ENCODE data around the gene JSRP1. TPM values are rescaled to one million over a fixed set of nuclear protein-coding genes. Genes with fewer than 3 reads are reported as not detected.

JSRP1 gene
- total RNA-seq, 1 donor from 2014 or later: not detected

DNA sequence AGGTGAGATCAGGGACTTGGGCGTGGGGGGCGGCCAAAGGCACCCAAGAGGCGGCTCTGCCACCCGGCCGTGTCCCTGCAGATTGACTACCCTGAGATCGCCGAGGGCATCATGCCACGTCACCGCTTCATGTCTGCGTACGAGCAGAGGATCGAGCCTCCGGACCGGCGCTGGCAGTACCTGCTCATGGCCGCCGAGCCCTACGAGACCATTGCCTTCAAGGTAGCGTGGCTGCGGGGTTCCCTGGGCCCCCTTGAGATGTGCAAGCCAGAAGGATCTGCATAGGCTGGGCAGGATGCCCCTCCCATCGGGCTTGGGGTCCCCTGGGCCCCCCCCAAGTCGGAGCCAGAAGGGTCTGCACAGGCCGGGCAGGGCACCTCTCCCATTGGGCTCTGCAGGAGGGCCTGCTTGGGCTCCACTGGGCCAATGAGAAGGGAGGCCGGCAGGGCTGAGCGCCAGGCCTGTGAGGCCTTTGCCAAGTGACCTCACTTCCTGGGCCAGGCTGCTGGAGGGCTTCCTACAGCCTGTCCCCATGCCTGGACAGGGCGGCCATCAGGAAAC, 9.3 kb downstream of the JSRP1 start:
- DNase-seq (ENCODE audit: low read depth in 2 of 2): peak; percentile 54 to 64

DNA sequence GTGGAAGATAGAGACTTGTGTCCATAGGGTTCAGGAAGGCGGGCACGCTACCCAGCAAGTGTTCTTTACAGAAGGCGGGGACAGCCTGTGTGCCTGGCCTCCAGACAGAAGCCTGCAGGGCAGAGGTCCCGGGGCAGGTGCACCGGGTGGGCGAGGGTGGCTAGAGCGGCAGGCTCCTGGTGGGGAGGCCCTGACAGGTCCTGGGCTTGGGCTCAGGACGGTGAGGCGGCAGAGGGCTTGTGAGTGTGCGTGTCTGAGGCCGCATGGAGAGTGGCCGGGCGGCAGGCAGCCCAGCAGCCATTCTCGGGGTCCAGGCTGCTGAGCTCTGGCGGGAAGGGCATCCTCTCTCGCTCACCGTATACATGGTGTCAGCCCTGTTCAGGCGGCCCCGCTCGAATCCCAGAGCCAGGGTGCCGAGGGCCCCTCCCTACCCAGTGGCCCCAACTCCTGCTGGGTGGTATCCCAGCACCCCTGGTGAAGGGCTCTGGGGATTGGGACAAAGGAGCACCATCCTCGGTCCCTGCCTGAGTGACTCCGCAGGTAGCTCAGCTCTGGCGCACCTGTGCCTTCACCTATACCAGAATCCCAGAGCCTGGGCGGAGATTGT, 10.1 kb downstream of the JSRP1 start:
- no peak for DNase-seq (ENCODE audit: low read depth in 2 of 2)

DNA sequence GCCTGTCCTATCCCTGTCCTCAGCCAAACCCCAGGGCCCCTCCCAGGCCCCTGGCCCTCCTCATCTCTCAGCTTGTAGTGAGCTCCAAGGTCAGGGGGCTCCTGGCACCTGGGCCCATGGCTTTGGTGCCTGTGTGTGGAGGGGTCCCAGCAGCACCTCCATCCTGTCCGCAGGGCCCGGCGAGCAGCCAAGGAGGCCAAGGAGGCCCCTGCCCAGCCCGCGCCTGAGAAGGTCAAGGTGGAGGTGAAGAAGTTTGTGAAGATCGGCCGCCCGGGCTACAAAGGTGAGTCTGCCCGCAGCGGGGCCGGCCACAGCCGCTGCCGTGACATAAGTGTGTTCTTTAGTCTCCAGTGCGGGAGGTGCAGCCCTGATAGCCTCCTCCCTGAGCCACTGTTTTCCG, 10.9 kb downstream of the JSRP1 start:
- DNase-seq (ENCODE audit: low read depth in 2 of 2): no peak

DNA sequence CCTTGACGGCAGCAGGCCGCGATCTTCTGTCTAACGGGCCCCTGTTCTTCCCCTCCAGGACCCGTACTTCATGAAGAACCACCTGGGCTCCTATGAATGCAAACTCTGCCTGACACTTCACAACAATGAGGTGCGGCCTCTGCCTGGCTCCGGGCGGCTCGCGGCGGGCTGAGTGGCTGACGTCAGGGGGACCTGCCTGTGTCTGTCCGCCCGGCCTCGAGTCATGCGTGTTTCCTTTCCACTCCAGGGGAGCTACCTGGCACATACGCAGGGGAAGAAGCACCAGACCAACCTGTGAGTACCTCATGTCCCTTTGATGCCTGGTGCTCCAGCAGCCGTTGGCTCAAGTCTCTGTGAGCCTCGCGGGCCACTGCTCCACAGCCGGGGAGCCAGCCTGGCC, 11.7 kb downstream of the JSRP1 start:
- no peak for DNase-seq (ENCODE audit: low read depth in 2 of 2)

DNA sequence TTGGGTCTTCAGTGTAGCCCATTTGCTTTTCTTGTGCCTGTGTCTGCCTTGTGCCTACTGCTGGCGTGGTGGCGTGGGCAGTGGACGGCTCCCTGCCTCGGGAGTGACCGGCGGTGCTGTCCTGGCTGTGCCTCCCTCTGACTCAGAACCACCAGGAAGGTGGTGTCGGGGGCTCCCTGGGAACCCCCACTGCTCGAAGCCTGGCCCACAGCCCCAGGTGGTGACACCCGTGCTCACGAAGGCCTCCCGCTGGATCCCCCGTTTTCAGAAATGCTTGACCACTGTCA, 12.1 kb downstream of the JSRP1 start:
- no peak for DNase-seq (ENCODE audit: low read depth in 2 of 2)

DNA sequence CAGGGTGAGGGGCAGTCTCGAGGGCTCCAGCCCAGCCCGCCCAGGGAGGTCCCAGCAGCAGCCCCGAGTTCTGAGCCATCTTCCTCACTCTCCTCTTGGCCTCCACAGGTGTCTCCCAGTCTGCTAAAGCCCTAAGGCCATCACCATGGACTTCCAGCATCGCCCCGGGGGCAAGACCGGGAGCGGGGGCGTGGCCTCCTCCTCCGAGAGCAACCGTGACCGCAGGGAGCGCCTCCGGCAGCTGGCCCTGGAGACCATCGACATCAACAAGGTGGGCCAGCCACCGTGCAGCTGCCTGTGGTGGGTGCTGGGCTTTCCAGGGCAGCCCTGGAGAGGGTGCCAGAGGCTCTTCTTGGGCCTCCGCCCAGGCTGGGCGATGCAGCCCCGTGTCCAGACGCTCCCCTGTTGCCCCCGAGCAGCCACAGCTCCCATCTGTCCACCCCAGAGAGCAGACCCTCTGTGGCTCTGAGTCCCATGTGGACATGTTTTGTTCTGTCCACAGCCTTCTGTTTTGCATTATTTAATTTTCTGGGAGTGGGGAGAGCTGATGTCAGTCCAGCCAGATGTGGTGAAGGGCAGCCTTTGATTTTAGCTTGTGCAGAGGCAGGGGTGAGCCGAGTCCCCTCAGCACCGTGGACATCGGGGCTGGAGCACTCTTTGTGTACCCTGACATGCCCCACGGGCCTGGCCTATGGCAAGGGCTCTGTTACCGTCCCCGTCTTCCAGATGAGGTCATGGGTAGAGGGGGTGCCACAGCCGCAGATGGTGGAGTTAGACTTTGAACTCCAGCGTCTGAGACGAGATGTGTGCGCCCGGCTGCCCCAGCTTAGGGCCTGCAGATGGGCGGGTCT, 12.7 kb downstream of the JSRP1 start:
- DNase-seq (ENCODE audit: low read depth in 2 of 2): no peak

DNA sequence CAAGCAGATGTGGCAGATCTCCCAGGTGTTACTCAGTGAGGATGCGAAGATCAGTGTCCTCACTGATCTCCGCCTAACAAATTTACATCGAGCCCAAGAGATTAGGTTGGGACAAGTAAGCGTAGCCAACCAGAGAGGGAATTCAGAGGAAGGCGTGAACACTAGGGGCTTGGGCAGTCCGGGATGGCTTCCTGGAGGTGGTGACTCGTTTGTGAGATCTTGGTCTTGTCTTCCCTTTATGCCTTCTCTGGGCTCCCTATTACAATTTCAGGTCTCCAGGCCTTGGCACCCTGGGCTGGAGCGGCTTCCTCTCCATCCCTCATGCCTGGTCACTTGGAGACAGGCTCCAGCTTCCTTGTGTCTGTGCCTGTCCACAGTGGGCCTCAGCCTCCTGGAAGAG, 13.4 kb downstream of the JSRP1 start:
- DNase-seq (ENCODE audit: low read depth in 2 of 2): no peak

DNA sequence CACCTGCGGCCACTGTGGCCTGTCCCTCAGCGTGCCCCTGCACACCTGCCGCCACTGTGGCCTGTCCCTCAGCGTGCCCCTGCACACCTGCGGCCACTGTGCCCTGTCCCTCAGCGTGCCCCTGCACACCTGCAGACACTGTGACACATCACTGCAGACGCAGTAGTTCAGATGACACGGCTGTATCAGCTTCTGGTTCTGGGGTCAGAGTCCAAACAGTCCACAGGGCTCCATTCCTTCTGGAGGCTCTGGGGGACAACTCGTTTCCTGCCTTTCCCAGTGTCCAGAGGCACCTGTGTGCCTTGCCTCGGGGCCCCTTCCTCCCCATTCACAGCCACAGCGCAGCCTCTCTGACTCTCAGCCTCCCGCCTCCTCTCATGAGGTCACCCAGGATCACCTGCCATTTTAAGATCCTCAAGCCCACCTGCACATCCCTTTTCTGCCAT, 14.1 kb downstream of the JSRP1 start:
- DNase-seq (ENCODE audit: low read depth in 2 of 2): no peak

DNA sequence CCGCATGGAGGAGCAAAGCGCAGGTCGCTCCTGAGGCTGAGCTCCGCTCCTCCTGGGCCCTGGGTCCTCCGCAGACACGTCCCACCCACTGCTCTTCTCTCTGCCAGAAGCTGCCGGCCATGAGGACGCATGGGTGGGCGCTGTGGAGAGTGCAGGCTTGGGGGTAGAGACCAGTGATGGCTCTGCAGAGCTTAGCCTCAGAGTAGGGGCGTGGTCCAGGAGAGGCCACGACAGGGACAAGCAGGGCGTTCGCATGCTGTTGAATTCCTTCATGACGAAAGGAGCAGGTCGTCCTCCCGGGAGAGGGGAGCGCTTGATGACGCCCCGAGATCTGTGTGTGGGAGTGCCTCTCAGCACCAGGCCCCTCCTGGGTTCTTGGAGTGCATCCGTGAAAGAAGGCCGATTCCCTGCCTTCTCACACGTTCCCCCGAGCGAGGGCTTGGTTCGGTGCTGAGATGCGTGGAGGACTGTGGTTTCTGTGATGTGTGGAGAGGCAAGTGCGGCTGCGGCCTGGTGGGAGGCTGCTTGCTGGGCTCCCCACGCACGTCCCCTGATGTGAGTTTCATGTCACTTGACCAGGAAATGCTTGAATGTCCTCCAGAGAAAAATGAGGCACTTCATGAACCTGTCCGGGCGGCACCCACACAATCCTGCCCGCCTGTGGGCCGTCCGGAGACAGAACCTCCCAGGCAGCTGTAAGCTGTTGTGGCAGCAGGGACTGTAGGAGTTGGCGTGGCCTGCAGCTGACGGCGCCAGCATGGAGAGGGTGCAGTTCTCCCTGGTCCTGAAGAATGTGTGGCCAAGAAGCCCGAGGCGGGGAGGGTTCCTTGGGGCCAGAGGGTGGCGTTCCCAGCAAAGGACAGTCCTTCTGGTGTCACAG, 15.1 kb downstream of the JSRP1 start:
- DNase-seq (ENCODE audit: low read depth in 2 of 2): no peak

DNA sequence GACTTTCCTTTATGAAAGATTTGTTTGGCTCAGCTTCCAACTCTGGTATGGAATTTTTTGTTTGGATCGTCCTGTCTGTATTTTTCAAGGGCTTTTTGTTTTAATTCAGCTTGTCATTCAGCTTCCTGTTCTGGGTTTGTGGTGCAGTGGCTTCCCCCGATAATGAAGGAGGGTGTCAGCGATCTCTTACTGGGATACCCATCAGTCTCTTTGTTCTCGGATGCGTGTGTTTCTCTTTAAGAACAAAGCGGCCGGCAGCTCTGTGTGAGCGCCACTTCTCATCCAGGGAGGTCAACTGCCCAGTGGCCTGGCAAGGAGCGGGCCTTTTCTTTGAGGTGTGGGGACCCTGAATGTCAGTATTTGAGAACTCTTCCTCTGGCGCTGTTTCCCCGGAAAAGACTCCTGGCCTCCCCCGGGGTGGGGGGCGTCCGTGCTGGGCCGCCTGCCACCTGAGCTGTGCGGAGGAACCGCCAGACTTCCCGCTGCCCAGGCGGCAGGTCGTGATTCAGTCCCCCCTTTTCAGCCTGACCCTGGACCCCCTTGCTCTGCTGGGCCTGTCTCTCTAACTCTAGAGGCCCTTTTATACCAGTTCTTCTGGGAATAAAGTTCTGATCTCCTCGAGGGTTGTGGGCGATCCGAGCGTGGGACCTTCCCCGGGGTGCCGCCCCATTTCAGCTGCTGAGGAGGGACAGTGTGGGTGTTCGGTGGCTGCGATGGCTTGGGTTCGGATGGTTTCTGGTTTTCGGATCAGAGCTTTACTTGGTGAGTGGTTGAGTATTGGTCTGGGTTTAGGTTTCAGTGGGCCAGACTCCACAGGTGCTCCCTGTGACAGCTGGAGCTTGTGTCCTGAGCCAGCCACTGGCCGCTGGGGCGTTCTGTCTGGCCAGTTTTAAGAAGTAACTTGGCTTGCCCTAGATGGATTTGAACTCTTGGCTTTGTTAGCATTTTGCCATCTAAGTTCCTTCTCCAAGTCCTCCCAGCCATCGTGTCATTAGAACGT, 16.1 kb downstream of the JSRP1 start:
- peak; percentile 89 to 96 for DNase-seq (ENCODE audit: low read depth in 2 of 2)

DNA sequence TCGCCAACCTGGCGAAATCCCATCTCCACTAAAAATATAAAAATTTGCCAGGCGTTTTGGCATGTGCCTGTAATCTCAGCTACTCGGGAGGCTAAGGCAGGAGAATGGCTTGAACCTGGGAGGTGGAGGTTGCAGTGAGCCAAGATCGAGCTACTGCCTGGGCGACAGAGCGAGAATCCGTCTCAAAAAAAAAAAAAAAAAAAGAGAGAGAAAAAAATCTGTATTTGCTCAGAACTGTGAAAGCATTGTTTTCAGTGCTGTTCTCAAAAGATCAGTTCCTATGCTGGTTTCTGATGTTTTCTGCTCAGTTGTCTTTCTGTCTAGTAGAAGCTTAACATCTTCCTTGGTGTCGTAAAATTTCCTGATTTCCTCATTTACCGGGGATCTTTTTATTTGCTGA, 17.0 kb downstream of the JSRP1 start:
- no peak for DNase-seq (ENCODE audit: low read depth in 2 of 2)

DNA sequence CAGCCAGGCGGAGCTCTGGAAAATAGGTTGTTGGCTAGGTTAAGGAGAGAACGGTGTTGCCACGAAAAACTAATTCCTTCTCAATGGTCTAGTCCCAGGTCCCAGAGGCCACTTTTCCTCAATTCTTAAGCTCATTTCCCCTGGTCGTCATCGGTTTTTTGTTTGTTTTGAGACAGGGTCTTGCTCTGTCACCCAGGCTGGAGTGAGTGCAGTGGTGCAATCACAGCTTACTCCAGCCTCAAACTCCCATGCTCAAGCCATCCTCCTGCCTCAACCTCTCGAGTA, 18.4 kb downstream of the JSRP1 start:
- DNase-seq (ENCODE audit: low read depth in 2 of 2): no peak

DNA sequence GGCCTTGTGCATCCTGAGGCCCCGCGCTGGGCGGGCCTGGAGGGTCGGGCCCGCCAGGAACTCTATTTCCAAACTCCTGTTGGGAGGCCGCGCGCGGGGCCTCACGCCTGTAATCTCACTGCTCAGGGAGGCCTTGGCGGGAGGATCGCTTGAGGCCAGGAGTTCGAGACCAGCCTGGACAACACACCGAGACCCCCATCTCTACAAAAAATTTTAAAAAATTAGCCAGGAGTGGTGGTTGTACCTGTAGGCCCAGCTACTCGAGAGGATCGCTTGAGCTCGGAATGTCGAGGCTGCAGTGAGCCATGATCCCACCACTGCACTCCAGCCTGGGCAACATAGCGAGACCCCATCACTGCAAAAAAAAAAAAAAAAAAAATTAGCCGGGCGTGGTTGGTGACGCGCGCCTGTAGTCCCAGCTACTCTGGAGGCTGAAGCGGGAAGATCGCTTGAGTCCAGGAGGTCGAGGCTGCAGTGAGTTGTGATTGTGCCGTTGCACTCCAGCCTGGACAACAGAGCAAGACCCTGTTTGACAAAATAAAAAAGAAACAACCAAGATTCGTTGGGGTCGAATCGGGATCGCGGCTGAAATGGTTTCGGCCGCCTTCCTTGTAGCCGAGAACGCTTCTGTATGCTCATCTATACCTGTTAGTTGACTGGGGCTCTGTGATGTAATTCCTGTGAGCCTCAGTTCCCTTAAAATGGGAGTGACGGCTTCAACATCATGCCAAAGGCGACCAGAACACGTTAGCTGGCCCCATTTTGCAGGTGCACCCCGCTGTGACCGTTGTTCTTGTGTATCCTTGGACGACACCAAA, 19.0 kb downstream of the JSRP1 start:
- DNase-seq (ENCODE audit: low read depth in 2 of 2): peak in 1 of 2 donors; percentile 82

DNA sequence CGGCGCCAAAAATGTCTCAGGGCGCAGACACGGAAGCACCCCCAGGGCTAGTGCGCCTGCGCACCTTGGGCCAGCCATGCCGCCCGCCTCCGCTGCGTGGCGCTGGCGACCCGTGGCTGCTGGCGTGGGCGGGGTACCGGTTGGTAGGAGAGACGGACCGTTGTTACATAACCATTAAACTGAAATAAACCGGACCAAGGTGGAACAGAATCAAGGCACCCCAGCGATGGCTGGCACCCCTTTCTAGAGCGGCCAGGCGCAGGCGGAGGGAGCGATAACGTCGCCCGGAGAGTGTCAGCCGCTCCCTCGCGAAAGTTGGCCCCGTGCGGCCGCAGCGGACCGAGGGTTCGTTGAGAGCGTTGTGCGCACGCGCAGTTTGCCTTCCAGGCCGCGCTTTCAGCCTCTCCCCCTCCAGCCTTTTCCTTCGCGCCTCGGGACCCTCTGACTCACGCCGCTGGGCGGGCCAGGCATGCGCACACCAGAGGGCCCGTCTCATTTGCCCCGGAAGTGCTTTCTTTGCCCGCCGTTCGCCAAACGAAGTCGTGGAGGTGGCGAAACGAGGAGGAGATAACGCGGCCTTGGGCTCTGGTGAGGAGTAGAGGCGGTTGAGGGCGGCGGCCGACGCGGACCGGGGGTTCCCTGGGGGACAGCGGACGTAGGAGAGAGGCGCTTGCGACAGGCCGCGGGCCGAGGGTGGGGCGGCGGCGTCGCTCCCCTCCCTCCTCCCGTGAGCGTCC, 19.7 kb downstream of the JSRP1 start, which contains the start of the genes PLEKHJ1 and SF3A2:
TSS of gene PLEKHJ1 (minus strand) at position 16 of the 737 bp plus-strand sequence. CDS start 81 bp downstream, outside the sequence.
TSS of gene SF3A2 (plus strand) at position 511 of the 737 bp plus-strand sequence. CDS start 6,595 bp downstream, outside the sequence.
- DNase-seq (ENCODE audit: low read depth in 2 of 2): peak; percentile 93 to 98

DNA sequence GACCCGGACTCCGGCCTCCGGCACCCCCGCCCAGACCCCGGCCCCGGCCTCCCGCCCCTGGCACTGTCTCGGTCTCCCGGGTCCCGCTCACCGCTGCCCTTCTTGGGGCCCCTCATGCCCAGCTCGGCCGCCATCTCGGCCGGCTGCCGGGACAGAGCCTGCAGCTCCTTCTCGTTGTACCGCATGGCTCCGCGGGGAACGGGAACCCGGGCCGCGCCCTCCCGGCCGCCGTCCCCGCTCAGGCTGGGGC, 20.2 kb downstream of the JSRP1 start:
- DNase-seq (ENCODE audit: low read depth in 2 of 2): no peak

DNA sequence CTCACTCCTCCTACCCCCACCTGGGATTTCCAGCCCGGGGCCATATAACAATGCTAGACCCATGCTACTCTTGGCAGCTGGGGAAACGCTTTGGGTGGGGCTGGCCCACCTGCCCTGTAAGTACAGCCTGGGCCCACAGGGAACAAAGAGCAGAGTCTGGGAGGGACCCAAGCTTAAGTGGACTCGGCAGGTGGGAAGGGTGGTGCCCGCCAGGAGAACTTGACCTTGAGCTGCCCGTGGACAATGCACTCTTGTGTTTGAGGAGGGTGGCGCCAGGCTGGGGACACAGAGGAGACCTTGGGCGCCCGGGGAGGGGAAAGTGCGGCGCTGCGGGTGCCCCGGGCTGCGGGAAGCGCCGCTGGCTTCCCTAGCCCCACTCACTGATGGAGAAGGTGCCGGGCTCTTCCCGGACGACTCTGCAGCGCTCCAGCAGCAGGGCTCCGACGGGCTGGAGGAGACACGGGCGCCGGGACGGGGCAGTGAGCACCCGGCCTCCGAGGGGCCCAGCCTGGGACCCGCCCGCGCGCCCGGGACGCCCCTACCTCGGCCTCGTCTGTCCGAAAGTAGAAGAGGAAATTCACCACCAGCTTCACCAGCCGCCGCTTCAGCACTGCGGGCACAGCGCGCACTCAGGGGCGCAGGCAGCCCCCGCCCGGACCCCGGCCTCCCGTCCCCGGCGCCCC, 20.7 kb downstream of the JSRP1 start:
- peak in 1 of 2 donors; percentile 25 for DNase-seq (ENCODE audit: low read depth in 2 of 2)

DNA sequence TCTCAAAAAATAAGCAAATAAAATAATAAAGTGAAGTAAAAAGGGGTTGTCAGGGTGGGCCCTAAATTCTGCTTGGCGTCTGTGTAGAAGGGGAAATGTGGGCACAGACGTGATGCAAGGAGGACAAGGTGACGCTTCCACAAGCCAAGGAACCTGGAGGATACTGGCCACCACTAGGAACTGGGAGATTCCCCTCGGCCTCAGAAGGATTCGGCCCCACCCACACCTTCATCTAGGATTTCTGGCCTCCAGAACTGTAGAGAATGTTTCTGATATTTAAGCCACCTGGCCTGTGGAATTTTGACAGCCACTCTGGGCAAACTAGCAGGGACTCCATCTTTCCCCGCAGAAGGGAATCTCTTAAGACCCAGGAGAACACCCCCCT, 21.2 kb downstream of the JSRP1 start:
- DNase-seq (ENCODE audit: low read depth in 2 of 2): no peak

DNA sequence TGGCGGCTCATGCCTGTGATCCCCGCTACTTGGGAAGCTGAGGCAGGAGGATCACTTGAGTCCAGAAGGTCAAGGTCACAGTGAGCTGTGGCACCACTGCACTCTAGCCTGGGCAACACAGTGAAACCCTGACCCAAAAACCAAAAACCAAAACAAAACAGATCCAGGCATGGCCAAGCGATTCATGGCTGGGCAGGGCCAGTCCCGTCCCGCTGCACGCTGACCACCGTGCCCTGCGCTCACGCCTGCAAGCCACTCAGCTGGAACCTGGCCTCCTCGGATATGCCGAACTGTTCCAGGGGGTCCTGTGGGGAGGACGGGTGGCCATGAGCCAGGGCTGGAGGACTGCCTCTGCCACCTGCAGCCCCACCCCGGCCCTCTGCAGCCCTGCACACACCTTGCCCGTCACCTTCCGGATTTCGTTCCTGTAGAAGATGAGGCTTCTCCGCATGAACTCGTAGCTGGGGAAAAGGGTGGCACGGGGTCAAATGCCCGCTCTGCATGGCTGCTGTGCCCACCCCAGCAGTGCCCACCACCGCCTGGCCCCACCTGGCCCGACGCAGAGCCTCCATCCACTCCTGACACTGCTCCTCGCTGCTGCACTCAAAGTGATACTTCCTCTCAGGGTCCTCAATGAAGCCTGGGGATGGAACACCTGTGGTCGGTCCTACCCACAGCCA, 22.5 kb downstream of the JSRP1 start:
- DNase-seq (ENCODE audit: low read depth in 2 of 2): no peak
